Nephron progenitor cell (in vitro differentiated cells): Measurements from ENCODE around the gene NOSIP.

Source experiments
- DNase-seq: peaks from one replicate; pipeline ENCODE4 v3.0.0; 2021
- H3K27ac Mint-ChIP-seq: 2 replicates; pipeline ENCODE4 v1.8.0; 2021; ENCODE audit warnings: mild to moderate bottlenecking, moderate library complexity, mixed read lengths
- H3K27me3 Mint-ChIP-seq: 2 replicates; pipeline ENCODE4 v1.8.0; 2021; ENCODE audit warnings: mild to moderate bottlenecking, low read depth, mixed read lengths; ENCODE audit not compliant: poor library complexity
- H3K36me3 Mint-ChIP-seq: 2 replicates; pipeline ENCODE4 v1.8.0; 2021; ENCODE audit warnings: low read depth, mixed read lengths
- H3K4me1 Mint-ChIP-seq: 2 replicates; pipeline ENCODE4 v1.8.0; 2021; ENCODE audit warnings: mixed read lengths
- H3K4me3 Mint-ChIP-seq: 2 replicates; pipeline ENCODE4 v1.8.0; 2021; ENCODE audit warnings: mild to moderate bottlenecking, moderate library complexity, mixed read lengths
- H3K9me3 Mint-ChIP-seq: 2 replicates; pipeline ENCODE4 v1.8.0; 2021; ENCODE audit warnings: mild to moderate bottlenecking, moderate library complexity, mixed read lengths
- TF ChIP-seq, protein P1 (sequence below): fragments of 200-600 bp; sonication (generic); IDR thresholded peaks from 2 replicates; pipeline ENCODE4 v1.5.0; 2021; ENCODE audit warnings: antibody characterized with exemption

Gene NOSIP

GRCh38 chr19:49579193-49579592 is 1.2 kb downstream of the NOSIP start:
- no peak for DNase-seq
- TF ChIP-seq, protein P1, sequence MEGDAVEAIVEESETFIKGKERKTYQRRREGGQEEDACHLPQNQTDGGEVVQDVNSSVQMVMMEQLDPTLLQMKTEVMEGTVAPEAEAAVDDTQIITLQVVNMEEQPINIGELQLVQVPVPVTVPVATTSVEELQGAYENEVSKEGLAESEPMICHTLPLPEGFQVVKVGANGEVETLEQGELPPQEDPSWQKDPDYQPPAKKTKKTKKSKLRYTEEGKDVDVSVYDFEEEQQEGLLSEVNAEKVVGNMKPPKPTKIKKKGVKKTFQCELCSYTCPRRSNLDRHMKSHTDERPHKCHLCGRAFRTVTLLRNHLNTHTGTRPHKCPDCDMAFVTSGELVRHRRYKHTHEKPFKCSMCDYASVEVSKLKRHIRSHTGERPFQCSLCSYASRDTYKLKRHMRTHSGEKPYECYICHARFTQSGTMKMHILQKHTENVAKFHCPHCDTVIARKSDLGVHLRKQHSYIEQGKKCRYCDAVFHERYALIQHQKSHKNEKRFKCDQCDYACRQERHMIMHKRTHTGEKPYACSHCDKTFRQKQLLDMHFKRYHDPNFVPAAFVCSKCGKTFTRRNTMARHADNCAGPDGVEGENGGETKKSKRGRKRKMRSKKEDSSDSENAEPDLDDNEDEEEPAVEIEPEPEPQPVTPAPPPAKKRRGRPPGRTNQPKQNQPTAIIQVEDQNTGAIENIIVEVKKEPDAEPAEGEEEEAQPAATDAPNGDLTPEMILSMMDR = no peak
- Mint-ChIP-seq H3K36me3 (peaks cover 18% of the 10 kb centered on the region), H3K27ac (no peak overlapping the region), H3K27me3 (peaks cover 9% of the 10 kb centered on the region), H3K4me3 (peak overlapping the region; percentile 95), H3K9me3 (no peaks in the 10 kb centered on the region), H3K4me1 (peaks cover 29% of the 10 kb centered on the region)

GRCh38 chr19:49574206-49574755 is 6.1 kb downstream of the NOSIP start:
- H3K4me3 Mint-ChIP-seq = no peak overlapping the region
- no peaks in the 10 kb centered on the region for H3K9me3 Mint-ChIP-seq
- peaks cover 31% of the 10 kb centered on the region for H3K4me1 Mint-ChIP-seq
- H3K36me3 Mint-ChIP-seq = peaks cover 33% of the 10 kb centered on the region
- TF ChIP-seq, protein P1 = no peak
- H3K27ac Mint-ChIP-seq = no peak overlapping the region
- no peak for DNase-seq
- H3K27me3 Mint-ChIP-seq = peaks cover 2% of the 10 kb centered on the region

GRCh38 chr19:49573425-49573824 is 6.9 kb downstream of the NOSIP start:
- TF ChIP-seq, protein P1 = no peak
- H3K27me3 Mint-ChIP-seq = peaks cover 2% of the 10 kb centered on the region
- DNase-seq = no peak
- no peak overlapping the region for H3K27ac Mint-ChIP-seq
- H3K9me3 Mint-ChIP-seq = no peaks in the 10 kb centered on the region
- peaks cover 33% of the 10 kb centered on the region for H3K36me3 Mint-ChIP-seq
- peaks cover 23% of the 10 kb centered on the region for H3K4me1 Mint-ChIP-seq
- H3K4me3 Mint-ChIP-seq = no peak overlapping the region

GRCh38 chr19:49573009-49573408 is 7.3 kb downstream of the NOSIP start:
- no peaks in the 10 kb centered on the region for H3K9me3 Mint-ChIP-seq
- DNase-seq = no peak
- peaks cover 37% of the 10 kb centered on the region for H3K36me3 Mint-ChIP-seq
- no peak overlapping the region for H3K27ac Mint-ChIP-seq
- H3K4me1 Mint-ChIP-seq = peaks cover 23% of the 10 kb centered on the region
- H3K27me3 Mint-ChIP-seq = peaks cover 2% of the 10 kb centered on the region
- H3K4me3 Mint-ChIP-seq = no peak overlapping the region
- TF ChIP-seq, protein P1 = no peak

DNA sequence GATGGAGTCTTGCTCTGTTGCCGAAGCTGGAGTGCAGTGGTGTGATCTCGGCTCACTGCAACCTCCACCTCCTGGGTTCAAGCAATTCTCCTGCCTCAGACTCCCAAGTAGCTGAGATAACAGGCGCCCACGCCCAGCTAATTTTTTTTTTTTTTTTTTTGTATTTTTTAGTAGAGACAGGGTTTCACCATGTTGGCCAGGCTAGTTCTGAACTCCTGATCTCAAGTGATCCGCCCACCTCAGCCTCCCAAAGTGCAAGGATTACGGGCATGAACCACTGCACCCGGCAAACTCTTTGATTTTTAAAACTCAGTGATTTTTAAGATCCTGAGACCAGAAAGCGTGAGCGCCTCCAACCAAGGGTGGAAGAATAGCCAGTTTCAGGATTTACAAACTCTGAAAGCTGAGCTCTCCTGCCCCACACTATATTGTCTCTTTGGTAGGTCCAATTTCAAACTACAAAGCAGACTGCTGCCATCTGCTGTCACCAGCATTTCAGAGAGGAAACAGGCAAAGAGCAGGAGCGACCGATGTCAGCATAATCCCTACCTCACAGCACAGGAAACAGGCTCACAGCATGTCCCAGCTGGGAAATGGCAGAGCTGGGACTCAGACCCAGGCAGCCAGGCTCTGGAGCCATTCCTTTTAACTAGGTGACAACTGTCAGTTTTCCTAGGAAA is 9.2 kb downstream of the NOSIP start:
- Mint-ChIP-seq H3K4me3 (peak overlapping the region; percentile 40), H3K36me3 (peaks cover 40% of the 10 kb centered on the region), H3K4me1 (peaks cover 18% of the 10 kb centered on the region), H3K9me3 (no peaks in the 10 kb centered on the region), H3K27ac (peak overlapping the region; percentile 90), H3K27me3 (peaks cover 2% of the 10 kb centered on the region)
- DNase-seq = no peak
- TF ChIP-seq, protein P1 = no peak
